Measurements from ENCODE around the gene TAS2R39.

- no peak for TF ChIP-seq EZH2 (IDR thresholded peaks at IDR 0.05; ENCODE audit: insufficient read depth, poor library complexity, severe bottlenecking)
- TF ChIP-seq EZH2phosphoT487 (IDR thresholded peaks at IDR 0.05; ENCODE audit: insufficient read depth, low read depth) = no peak
Observed at GRCh38 chr7:143203386-143203785, 20.2 kb downstream of the TAS2R39 start.

All from GM23248 (cell line).